Neuronal stem cell (in vitro differentiated cells): ENCODE data around the gene GABPB2.

Experiments used
- DNase-seq: peaks from one replicate; pipeline ENCODE4 v3.0.0-alpha.2; 2013; ENCODE audit warnings: low spot score
- H2AFZ ChIP-seq: one replicate; pipeline ENCODE4 v1.6.1; 2013; ENCODE audit warnings: mild to moderate bottlenecking, low read length, inconsistent platforms
- H2AK5ac ChIP-seq: 2 replicates; pipeline ENCODE4 v1.6.1; 2013; ENCODE audit warnings: low read depth, mild to moderate bottlenecking, inconsistent platforms, low read length, moderate library complexity, mixed read lengths
- H2BK120ac ChIP-seq: 2 replicates; pipeline ENCODE4 v1.6.1; 2013; ENCODE audit warnings: low read depth, mild to moderate bottlenecking, inconsistent platforms, low read length, moderate library complexity, mixed read lengths
- H2BK12ac ChIP-seq: one replicate; pipeline ENCODE4 v1.6.1; 2013; ENCODE audit warnings: low read length, inconsistent platforms
- H2BK15ac ChIP-seq: 2 replicates; pipeline ENCODE4 v1.6.1; 2013; ENCODE audit warnings: mild to moderate bottlenecking, low read length, inconsistent platforms, mixed read lengths
- H2BK5ac ChIP-seq: one replicate; pipeline ENCODE4 v1.6.1; 2013; ENCODE audit warnings: inconsistent platforms, mild to moderate bottlenecking, low read length, moderate library complexity
- H3K14ac ChIP-seq: one replicate; pipeline ENCODE4 v1.6.1; 2013; ENCODE audit warnings: low read length, inconsistent platforms
- H3K18ac ChIP-seq: 2 replicates; pipeline ENCODE4 v1.6.1; 2013; ENCODE audit warnings: low read length, inconsistent platforms
- H3K23ac ChIP-seq: 2 replicates; pipeline ENCODE4 v1.6.1; 2013; ENCODE audit warnings: low read depth, mild to moderate bottlenecking, mixed read lengths, low read length, inconsistent platforms; ENCODE audit not compliant: poor library complexity
- H3K27ac ChIP-seq: replicated peaks from 3 replicates; pipeline ENCODE4 v1.5.1; 2013; ENCODE audit warnings: low read length, inconsistent platforms
- H3K27me3 ChIP-seq, 3 experiments: 2 replicates each; pipeline ENCODE4 v1.6.1; 2013; ENCODE audit warnings: low read length in 3 of 3, mild to moderate bottlenecking in 2 of 3, inconsistent platforms in 1 of 3, low read depth in 1 of 3, mixed read lengths in 1 of 3, moderate library complexity in 1 of 3; ENCODE audit not compliant: control insufficient read depth in 3 of 3, insufficient read depth in 3 of 3
- H3K36me3 ChIP-seq, 2 donors: replicated peaks in 1 of 2; 2 replicates each; pipeline ENCODE4 v1.6.1; 2013; ENCODE audit warnings: low read length in 2 of 2; ENCODE audit not compliant: control insufficient read depth in 2 of 2, insufficient read depth in 2 of 2
- H3K4ac ChIP-seq: 2 replicates; pipeline ENCODE4 v1.6.1; 2013; ENCODE audit warnings: inconsistent platforms, mild to moderate bottlenecking, low read length, moderate library complexity
- H3K4me1 ChIP-seq, 2 donors: 1 replicate in 1 of 2; 2 replicates in 1 of 2; pipeline ENCODE4 v1.6.1; 2013; ENCODE audit warnings: low read length in 2 of 2, low read depth in 1 of 2; ENCODE audit not compliant: control insufficient read depth in 2 of 2, insufficient read depth in 1 of 2
- H3K4me2 ChIP-seq: one replicate; pipeline ENCODE4 v1.6.1; 2013; ENCODE audit warnings: mild to moderate bottlenecking, low read length, inconsistent platforms; ENCODE audit not compliant: insufficient read depth, poor library complexity, severe bottlenecking
- H3K4me3 ChIP-seq, 2 donors: 2 replicates each; pipeline ENCODE4 v1.5.1; 2013; ENCODE audit warnings: low read length in 2 of 2, mild to moderate bottlenecking in 2 of 2, inconsistent platforms in 1 of 2, moderate library complexity in 1 of 2
- H3K79me1 ChIP-seq: one replicate; pipeline ENCODE4 v1.6.1; 2013; ENCODE audit warnings: low read depth, mild to moderate bottlenecking, inconsistent platforms, low read length, moderate library complexity
- H3K9ac ChIP-seq: one replicate; pipeline ENCODE4 v1.6.1; 2013; ENCODE audit warnings: mild to moderate bottlenecking, low read depth, low read length, inconsistent platforms; ENCODE audit not compliant: poor library complexity
- H3K9me3 ChIP-seq, 2 donors: replicated peaks in 1 of 2; 2 replicates each; pipeline versions ENCODE3 to v1.6.1; 2013; ENCODE audit warnings: low read length in 2 of 2, mild to moderate bottlenecking in 2 of 2, inconsistent platforms in 1 of 2, low read depth in 1 of 2, mixed read lengths in 1 of 2, moderate library complexity in 1 of 2; ENCODE audit not compliant: control insufficient read depth in 2 of 2, insufficient read depth in 1 of 2
- H4K8ac ChIP-seq: one replicate; pipeline ENCODE4 v1.6.1; 2013; ENCODE audit warnings: low read depth, mild to moderate bottlenecking, inconsistent platforms, low read length, moderate library complexity
- H4K91ac ChIP-seq: one replicate; pipeline ENCODE4 v1.6.1; 2013; ENCODE audit warnings: low read length, low read depth, mild to moderate bottlenecking, inconsistent platforms; ENCODE audit not compliant: poor library complexity
- WGBS, 2 donors: extraction: QIAGEN DNeasy Blood & Tissue Kit; methylation state at CpG; one replicate each; pipeline ENCODE4 v1.1.7; 2013; ENCODE audit warnings: missing lambda C conversion rate in 2 of 2, mixed read lengths in 1 of 2; ENCODE audit not compliant: insufficient read length in 2 of 2, insufficient replicate concordance in 1 of 2; ENCODE audit errors: extremely low coverage in 2 of 2; 5-methylcytosine and 5-hydroxymethylcytosine counted together

Gene GABPB2

DNA sequence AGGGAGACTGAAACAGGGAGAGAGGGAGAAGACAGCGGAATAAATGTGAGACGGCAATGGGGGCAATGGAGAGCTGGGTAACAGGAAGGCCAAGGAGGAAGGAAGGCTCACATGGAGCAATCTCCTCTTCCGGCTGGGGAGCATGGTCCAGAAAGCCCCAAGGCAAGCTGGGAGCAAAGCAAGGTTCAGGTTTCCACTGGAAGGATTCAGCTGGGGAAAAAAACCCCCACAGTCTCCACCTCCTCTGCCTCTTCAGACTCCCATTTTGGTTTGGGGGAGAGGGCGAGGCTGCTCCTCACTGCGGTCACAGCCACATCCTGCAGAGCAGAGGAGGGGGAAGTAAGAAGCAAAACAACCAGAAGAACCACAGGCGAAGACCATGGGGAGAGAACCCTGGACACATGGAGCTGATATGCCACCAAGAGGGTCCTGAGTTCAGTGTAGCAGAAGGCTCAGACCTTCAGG is 86.5 kb downstream of the GABPB2 start:
- no peak overlapping the region for H2AFZ ChIP-seq
- WGBS, 2 donors = no CpG with 5 or more reads among the region's 6 CpGs
- H3K36me3 ChIP-seq = peaks cover 26 to 42% of the 10 kb centered on the region in 2 donors

DNA sequence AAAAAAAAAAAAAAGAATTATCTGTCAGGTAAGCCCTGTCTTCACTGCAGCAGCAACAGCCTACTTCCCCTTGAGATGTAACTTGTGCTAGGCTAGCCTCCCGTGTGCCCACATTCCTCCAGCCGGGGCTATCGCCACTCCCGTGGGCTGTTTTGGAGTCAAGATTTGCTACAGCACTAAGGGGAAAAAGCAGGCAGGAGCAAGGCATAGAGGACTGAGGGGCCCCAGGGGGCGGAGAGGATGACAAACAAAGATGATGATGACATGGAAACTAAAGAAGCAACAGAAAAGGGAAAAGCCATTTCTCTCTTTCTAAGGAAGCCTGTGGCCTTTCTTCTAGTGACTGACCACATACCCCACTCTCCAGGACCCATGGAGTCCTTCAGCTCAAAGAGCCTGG is 87.8 kb downstream of the GABPB2 start:
- no peak overlapping the region for H3K14ac ChIP-seq
- H2AK5ac ChIP-seq = no peak overlapping the region
- H2AFZ ChIP-seq = no peak overlapping the region
- no peaks in the 10 kb centered on the region for H3K27me3 ChIP-seq
- peaks cover 26 to 42% of the 10 kb centered on the region in 2 donors for H3K36me3 ChIP-seq
- H2BK15ac ChIP-seq = no peak overlapping the region
- no peak overlapping the region for H4K8ac ChIP-seq
- no peak overlapping the region for H3K27ac ChIP-seq
- no peaks in the 10 kb centered on the region for H3K9me3 ChIP-seq
- H3K4me2 ChIP-seq = no peak overlapping the region
- no peak overlapping the region for H3K18ac ChIP-seq
- H3K4me3 ChIP-seq = no peak overlapping the region
- H3K4me1 ChIP-seq = no peaks in the 10 kb centered on the region
- no peak overlapping the region for H4K91ac ChIP-seq
- H3K23ac ChIP-seq = no peak overlapping the region
- no peak overlapping the region for H2BK12ac ChIP-seq
- no peak overlapping the region for H2BK5ac ChIP-seq
- H3K79me1 ChIP-seq = no peaks in the 10 kb centered on the region
- H2BK120ac ChIP-seq = no peak overlapping the region
- no CpG with 5 or more reads among the region's 5 CpGs for WGBS, 2 donors
- no peak overlapping the region for H3K9ac ChIP-seq
- no peak overlapping the region for H3K4ac ChIP-seq
- no peak for DNase-seq

More for the DNA sequence above, 86.5 kb downstream of the GABPB2 start:
- H3K27me3 ChIP-seq = no peaks in the 10 kb centered on the region
- no peak overlapping the region for H4K8ac ChIP-seq
- H3K4me3 ChIP-seq = no peak overlapping the region
- H3K4me1 ChIP-seq = no peaks in the 10 kb centered on the region
- no peak overlapping the region for H3K27ac ChIP-seq
- H3K79me1 ChIP-seq = peaks cover 2% of the 10 kb centered on the region
- no peak overlapping the region for H4K91ac ChIP-seq
- no peak overlapping the region for H3K14ac ChIP-seq
- no peak overlapping the region for H3K4me2 ChIP-seq
- no peak overlapping the region for H2BK15ac ChIP-seq
- no peak for DNase-seq
- no peak overlapping the region for H2BK5ac ChIP-seq
- H2BK12ac ChIP-seq = no peak overlapping the region
- no peaks in the 10 kb centered on the region for H3K9me3 ChIP-seq
- H2BK120ac ChIP-seq = no peak overlapping the region
- no peak overlapping the region for H2AK5ac ChIP-seq
- no peak overlapping the region for H3K9ac ChIP-seq
- no peak overlapping the region for H3K23ac ChIP-seq
- no peak overlapping the region for H3K4ac ChIP-seq
- H3K18ac ChIP-seq = no peak overlapping the region

DNA sequence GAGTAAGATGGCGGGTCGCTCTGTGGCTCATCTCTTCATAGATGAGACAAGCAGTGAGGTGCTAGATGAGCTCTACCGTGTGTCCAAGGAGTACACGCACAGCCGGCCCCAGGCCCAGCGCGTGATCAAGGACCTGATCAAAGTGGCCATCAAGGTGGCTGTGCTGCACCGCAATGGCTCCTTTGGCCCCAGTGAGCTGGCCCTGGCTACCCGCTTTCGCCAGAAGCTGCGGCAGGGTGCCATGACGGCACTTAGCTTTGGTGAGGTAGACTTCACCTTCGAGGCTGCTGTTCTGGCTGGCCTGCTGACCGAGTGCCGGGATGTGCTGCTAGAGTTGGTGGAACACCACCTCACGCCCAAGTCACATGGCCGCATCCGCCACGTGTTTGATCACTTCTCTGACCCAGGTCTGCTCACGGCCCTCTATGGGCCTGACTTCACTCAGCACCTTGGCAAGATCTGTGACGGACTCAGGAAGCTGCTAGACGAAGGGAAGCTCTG is 88.2 kb downstream of the GABPB2 start:
- no peaks in the 10 kb centered on the region for H3K9me3 ChIP-seq
- H2BK12ac ChIP-seq = no peak overlapping the region
- no peak overlapping the region for H3K23ac ChIP-seq
- no CpG with 5 or more reads among the region's 22 CpGs for WGBS, 2 donors
- no peak overlapping the region for H2BK120ac ChIP-seq
- H3K4ac ChIP-seq = no peak overlapping the region
- H2AFZ ChIP-seq = no peak overlapping the region
- no peak overlapping the region for H3K9ac ChIP-seq
- no peak overlapping the region for H2AK5ac ChIP-seq
- no peak overlapping the region for H2BK15ac ChIP-seq
- peaks cover 26 to 42% of the 10 kb centered on the region in 2 donors for H3K36me3 ChIP-seq
- H3K79me1 ChIP-seq = no peaks in the 10 kb centered on the region
- no peak overlapping the region for H3K27ac ChIP-seq
- no peak for DNase-seq
- no peak overlapping the region for H3K14ac ChIP-seq
- no peak overlapping the region for H2BK5ac ChIP-seq
- no peaks in the 10 kb centered on the region for H3K27me3 ChIP-seq
- no peak overlapping the region for H3K4me3 ChIP-seq
- H3K18ac ChIP-seq = no peak overlapping the region
- no peak overlapping the region for H3K4me2 ChIP-seq
- no peak overlapping the region for H4K91ac ChIP-seq
- no peaks in the 10 kb centered on the region for H3K4me1 ChIP-seq
- H4K8ac ChIP-seq = peak overlapping the region; percentile 65

DNA sequence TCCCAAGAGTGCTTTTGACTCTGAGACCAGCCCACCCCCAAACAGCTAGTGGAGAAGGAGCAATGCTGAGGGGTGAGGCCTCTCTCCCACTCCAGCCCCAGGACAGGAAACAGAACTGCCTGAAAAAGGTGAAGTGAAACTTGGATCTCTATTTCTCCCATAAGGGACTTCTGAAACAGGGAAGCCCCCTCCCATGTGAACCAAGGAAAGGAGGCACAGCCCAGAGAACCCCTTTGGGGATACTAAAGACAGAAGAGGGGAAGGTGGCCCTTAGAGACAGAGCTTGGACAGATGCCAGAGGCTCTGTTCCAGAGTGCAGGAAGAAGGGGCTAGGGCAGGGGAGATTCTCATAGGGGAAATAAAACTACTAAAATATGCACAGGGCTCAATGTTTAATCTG is 88.8 kb downstream of the GABPB2 start:
- H2BK5ac ChIP-seq = no peak overlapping the region
- H3K36me3 ChIP-seq = peaks cover 26 to 42% of the 10 kb centered on the region in 2 donors
- no peak overlapping the region for H3K27ac ChIP-seq
- no peak overlapping the region for H3K23ac ChIP-seq
- H3K14ac ChIP-seq = no peak overlapping the region
- no peak overlapping the region for H3K9ac ChIP-seq
- H3K4me3 ChIP-seq = no peak overlapping the region
- H3K79me1 ChIP-seq = no peaks in the 10 kb centered on the region
- no peak overlapping the region for H2AFZ ChIP-seq
- no peak overlapping the region for H2BK120ac ChIP-seq
- no peak for DNase-seq
- no peak overlapping the region for H2BK15ac ChIP-seq
- H3K4me2 ChIP-seq = no peak overlapping the region
- no peak overlapping the region for H2AK5ac ChIP-seq
- H2BK12ac ChIP-seq = no peak overlapping the region
- no peak overlapping the region for H4K8ac ChIP-seq
- no peak overlapping the region for H3K18ac ChIP-seq
- H4K91ac ChIP-seq = no peak overlapping the region
- no peaks in the 10 kb centered on the region for H3K27me3 ChIP-seq
- no peak overlapping the region for H3K4ac ChIP-seq
- no peaks in the 10 kb centered on the region for H3K9me3 ChIP-seq
- H3K4me1 ChIP-seq = peaks cover 0 to 2% of the 10 kb centered on the region in 2 donors
